GM20431 (cell line): ENCODE data around the gene OBI1.

ENCODE experiments used
- in situ Hi-C: fragments of 300-500 bp; cut with MseI, MboI; formaldehyde crosslinking; loops from one replicate; pipeline ENCODE4 v1.15.0; 2020; ENCODE audit warnings: low sequenced_read_pairs; ENCODE audit not compliant: unreplicated experiment

Gene OBI1

GRCh38 chr13:78658630-78659449 lies at the start of gene OBI1:
TSS of gene OBI1 (minus strand) at chr13:78659155. CDS start at chr13:78659120, 35 bp downstream.
- in situ Hi-C loops: no loop called here

- in situ Hi-C loops: no loop called here
Observed at GRCh38 chr13:78701383-78701782, 42.4 kb upstream of the OBI1 start.

DNA sequence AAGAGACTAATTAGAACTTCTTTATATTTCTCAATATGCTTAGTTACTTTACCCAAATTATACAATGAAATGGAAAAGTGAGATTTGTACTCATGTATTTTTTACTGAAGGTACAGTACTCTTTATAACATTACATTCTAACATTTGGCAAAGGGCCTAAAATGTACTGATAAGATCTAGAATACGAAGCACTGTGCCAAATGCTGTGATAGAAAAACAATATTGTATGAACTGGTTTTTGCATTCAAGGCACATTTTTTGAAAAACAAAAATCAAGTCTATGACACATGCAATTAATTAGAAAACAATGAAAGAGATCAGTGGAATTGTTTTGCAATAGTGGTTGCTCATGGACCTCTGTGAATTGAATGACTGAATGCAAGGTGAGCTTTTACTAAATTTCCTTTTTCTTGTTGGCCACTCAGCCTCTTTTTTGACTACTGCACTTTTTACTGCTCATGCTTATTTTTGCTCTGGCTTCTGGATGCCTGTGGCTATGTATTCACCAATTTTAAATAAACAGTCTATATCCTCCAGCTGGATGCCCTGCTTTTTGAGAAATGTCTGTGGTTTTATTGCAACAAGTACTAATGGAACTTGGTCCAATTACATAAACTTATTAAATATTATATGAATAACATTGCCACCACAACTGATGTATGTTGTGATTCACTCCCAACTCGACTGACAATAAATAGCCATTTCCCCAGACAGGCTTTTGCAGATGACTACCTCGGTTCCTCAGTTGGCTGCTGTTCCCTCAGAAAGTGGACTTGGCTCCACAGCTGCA lies 41.4 kb upstream of the OBI1 start:
- in situ Hi-C loops: no loop called here

GRCh38 chr13:78689011-78689410 lies 30.1 kb upstream of the OBI1 start:
- in situ Hi-C loops: no loop called here

GRCh38 chr13:78686461-78686860 lies 27.5 kb upstream of the OBI1 start:
- in situ Hi-C loops: no loop called here

DNA sequence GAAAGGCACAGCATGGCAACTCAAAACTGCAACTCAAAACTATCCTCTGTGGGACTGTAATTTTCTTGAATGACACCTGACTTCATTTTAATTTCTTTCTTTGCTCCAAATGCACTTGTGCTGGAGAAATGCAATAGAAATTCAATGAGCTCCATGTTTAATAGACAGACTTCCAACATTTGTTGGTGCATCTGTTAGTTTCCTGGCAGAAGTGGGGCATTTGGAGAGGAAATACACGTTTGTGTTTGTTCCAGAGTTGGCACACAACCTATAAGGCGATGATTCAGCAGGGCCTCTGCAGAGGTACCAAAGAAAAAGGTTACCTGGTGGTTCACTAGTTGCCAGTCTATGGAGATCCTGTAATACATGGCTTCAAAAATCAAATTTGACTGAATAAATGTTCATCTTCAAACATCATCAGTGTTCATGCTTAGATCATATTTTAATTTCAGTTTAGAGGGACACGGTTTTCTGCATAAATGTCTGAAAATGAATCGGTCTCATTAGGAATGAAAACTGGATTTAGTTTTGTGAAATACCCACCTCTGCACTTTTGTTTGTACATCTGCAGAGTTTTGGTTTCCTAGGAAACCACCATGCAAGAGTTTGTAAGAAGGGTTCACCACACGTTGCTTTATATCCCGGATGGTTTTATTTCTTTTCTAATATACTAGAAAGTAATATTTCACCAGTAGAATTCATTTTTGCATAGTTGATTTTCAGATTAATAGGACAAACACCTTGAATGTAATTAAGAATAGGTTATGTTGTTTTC lies 21.8 kb upstream of the OBI1 start:
- in situ Hi-C loops: no loop called here

DNA sequence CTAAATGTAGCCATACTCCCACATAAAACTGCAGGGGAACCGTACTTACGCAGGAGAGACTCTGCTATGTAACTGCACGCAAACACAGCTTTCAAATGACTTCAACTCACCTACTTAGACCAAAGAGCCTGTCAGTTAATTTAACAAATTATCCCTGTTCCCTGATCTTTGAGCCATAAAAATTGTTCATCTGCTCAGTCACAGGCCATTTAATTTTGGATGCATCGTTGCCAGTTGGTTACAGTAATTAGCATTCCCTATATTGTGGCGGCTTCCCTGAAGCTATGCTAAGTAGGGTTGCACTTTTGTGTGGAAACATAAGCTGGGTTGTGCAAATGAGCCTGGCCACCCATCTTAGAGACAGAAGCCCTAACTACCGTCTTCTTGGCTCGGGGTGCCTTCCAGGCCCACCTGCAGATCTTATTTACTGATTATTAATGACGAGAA lies 21.2 kb upstream of the OBI1 start:
- in situ Hi-C loops: no loop called here

- in situ Hi-C loops: no loop called here
Observed at GRCh38 chr13:78679329-78679728, 20.4 kb upstream of the OBI1 start.

- in situ Hi-C loops: no loop called here
Observed at GRCh38 chr13:78675112-78675511, 16.2 kb upstream of the OBI1 start.

- in situ Hi-C loops: no loop called here
Observed at GRCh38 chr13:78674638-78675037, 15.7 kb upstream of the OBI1 start.

DNA sequence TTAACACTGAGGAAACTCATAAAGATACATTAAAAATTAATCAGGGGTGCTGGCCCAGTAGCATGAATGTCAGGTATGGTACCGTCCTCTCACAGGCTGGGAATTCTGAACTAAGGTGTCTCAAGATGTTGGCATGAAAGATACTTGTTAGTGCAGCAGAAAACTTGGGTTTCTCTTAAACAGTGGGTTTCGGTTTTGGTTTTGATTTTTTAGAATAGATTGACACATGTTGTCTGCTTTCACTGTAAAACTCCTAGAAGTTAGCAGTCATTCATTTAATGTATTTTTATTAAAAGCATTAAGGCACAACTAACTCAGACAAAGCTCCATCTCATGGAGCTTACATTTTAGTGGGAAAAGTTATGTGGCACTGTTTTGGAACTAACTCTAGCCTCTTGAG lies 3.5 kb upstream of the OBI1 start:
- in situ Hi-C loops: no loop called here

DNA sequence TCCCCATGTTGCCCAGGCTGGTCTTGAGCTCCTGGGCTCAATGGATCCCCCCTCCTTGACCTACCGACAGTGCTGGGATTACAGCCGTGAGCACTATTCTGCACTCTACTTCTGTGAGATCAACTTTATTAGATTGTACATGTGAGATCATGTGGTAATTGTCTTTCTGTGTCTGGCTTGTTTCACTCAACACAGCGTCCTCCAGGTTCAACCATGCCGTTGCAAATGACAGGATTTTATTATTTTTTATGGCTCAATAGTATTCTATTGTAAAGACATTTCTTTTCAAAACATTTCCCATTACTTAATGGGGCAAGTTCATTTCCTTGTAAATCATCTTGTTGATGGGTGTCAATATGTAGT lies 1.5 kb upstream of the OBI1 start:
- in situ Hi-C loops: no loop called here

- in situ Hi-C loops: no loop called here
Observed at GRCh38 chr13:78659732-78660494, 958 bp upstream of the OBI1 start.

- in situ Hi-C loops: no loop called here
Observed at GRCh38 chr13:78659450-78659730, 435 bp upstream of the OBI1 start.

DNA sequence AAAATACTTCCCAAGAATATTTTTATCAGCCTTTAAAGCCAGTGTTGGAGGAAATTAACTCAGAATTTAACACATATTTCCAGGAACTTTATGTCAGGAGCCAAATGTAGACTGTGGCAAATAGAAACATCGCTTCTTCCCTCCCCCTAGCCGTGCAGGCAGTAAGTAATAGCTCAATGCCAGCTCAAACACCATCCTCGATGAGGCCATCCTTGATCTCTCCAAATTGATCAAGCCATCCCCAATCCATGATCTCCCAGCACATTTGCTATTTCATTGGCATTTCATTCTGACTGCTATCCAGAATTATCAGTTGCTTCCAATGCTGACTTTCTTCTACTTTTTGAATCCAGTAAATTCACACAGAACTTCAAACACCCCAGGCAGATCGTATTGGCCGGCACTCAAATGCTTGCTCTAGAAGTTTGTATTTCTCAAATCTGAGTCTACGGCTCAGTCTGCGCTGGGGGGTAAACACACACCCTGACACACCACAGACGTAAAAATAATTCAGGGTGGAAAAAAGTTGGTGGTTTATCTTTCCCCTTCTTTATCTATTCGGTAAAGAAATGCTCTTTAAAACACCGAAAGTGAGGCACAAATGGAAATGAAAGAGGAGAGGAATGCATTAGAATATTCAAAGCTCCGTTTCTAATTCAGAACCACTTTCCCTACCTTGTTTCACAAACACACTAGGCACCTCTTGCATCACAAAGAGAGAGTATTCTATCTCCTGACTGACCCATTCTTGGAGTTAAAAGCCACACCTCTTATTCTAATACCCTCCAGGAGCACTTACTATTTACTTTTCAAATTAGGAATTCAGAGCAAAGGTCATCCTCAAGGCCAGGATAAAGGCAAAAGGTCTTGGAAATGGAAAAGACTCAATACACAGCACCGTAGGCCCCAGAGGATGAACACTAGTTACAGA lies 991 bp downstream of the OBI1 start:
- in situ Hi-C loops: no loop called here

DNA sequence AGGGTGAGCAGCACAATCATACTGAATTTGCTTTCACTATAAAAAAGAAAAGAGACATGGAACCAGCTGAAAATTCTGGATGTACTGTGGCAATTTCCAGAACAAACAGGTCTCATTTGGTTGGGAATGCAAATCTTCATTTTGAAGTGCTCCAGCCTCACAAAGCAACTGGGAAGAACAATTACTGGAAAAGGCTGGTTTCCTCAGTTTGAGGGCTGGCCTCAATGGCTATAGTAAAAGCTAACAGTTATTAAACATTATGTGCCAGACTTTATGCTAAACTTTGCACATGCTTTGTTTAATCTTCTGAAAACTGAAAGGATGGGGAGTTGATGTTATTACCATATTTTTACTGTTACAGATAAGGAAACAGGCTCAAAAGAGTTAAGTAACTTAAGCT lies 3.0 kb downstream of the OBI1 start:
- in situ Hi-C loops: no loop called here

- in situ Hi-C loops: no loop called here
Observed at GRCh38 chr13:78655007-78655406, 3.9 kb downstream of the OBI1 start.

- in situ Hi-C loops: no loop called here
Observed at GRCh38 chr13:78652651-78653050, 6.3 kb downstream of the OBI1 start.

GRCh38 chr13:78650717-78651083 lies 8.3 kb downstream of the OBI1 start:
- in situ Hi-C loops: no loop called here
